Neural cell (in vitro differentiated cells): ENCODE measurements around the gene GAN. TPM values are rescaled to one million over a fixed set of nuclear protein-coding genes. Genes with fewer than 3 reads are reported as not detected.
"Not testable (repeated sequence)": the region's sequence is repeated elsewhere in the genome, so short reads cannot be mapped to it uniquely, and the experiment has no call there.

Source experiments
- H2AFZ ChIP-seq: fragments of 200-600, 300-800 bp; sonication (generic), shearing (Covaris generic); 2 replicates; pipeline ENCODE4 v1.6.0; 2014; ENCODE audit warnings: low read depth, mild to moderate bottlenecking, antibody characterized with exemption, low read length, moderate library complexity
- H3F3A ChIP-seq: fragments of 200-600 bp; shearing (Covaris generic); 2 replicates; pipeline ENCODE4 v1.6.1; 2016; ENCODE audit warnings: mild to moderate bottlenecking, moderate library complexity, mixed read lengths, antibody characterized with exemption, low read length; ENCODE audit not compliant: insufficient read depth, poor library complexity, severe bottlenecking
- H3K27ac ChIP-seq: fragments of 200-600, 300-800 bp; sonication (generic), shearing (Covaris generic); 2 replicates; pipeline ENCODE4 v1.5.1; 2014; ENCODE audit warnings: mild to moderate bottlenecking, low read length, moderate library complexity
- H3K27me3 ChIP-seq: fragments of 300-800, 200-600 bp; sonication (generic), shearing (Covaris generic); 2 replicates; pipeline ENCODE4 v1.6.0; 2014; ENCODE audit warnings: mild to moderate bottlenecking, low read depth, low read length, moderate library complexity; ENCODE audit not compliant: insufficient read depth
- H3K36me3 ChIP-seq: fragments of 300-800, 200-600 bp; sonication (generic), shearing (Covaris generic); 2 replicates; pipeline ENCODE4 v1.5.1; 2014; ENCODE audit warnings: mild to moderate bottlenecking, antibody characterized with exemption, low read length, moderate library complexity; ENCODE audit not compliant: insufficient read depth
- H3K4me2 ChIP-seq: fragments of 300-800, 200-600 bp; sonication (generic), shearing (Covaris generic); 2 replicates; pipeline ENCODE4 v1.6.0; 2014; ENCODE audit warnings: mild to moderate bottlenecking, low read length
- H3K4me3 ChIP-seq: fragments of 300-800, 200-600 bp; sonication (generic), shearing (Covaris generic); 2 replicates; pipeline ENCODE4 v1.5.1; 2014; ENCODE audit warnings: mild to moderate bottlenecking, low read length, moderate library complexity
- H3K79me2 ChIP-seq: fragments of 200-600 bp; shearing (Covaris generic); replicated peaks from 2 replicates; pipeline ENCODE4 v1.6.0; 2014; ENCODE audit warnings: mild to moderate bottlenecking, low read length, moderate library complexity; ENCODE audit not compliant: insufficient read depth
- H3K9ac ChIP-seq: fragments of 300-800, 200-600 bp; sonication (generic), shearing (Covaris generic); 2 replicates; pipeline ENCODE4 v1.6.1; 2016; ENCODE audit warnings: mild to moderate bottlenecking, low read length, mixed read lengths
- H3K9me2 ChIP-seq: fragments of 200-600 bp; shearing (Covaris generic); 2 replicates; pipeline ENCODE4 v1.6.1; 2016; ENCODE audit warnings: mild to moderate bottlenecking, low read length, mixed read lengths; ENCODE audit not compliant: insufficient read depth
- H3K9me3 ChIP-seq: fragments of 200-600, 300-800 bp; sonication (generic), shearing (Covaris generic); 2 replicates; pipeline ENCODE4 v1.6.1; 2016; ENCODE audit warnings: mild to moderate bottlenecking, mixed run types, low read length, moderate library complexity, mixed read lengths
- H4K20me1 ChIP-seq: fragments of 200-600 bp; shearing (Covaris generic); 2 replicates; pipeline ENCODE4 v1.6.1; 2016; ENCODE audit warnings: mild to moderate bottlenecking, mixed run types; ENCODE audit not compliant: insufficient read depth
- CTCF ChIP-seq: fragments of 450-650 bp; IDR thresholded peaks from 2 replicates; pipeline ENCODE4 v1.5.1; 2014; ENCODE audit warnings: antibody characterized with exemption, mild to moderate bottlenecking, moderate library complexity; ENCODE audit not compliant: poor library complexity, severe bottlenecking
- EP300 ChIP-seq: fragments of 450-650 bp; conservative IDR thresholded peaks from 2 replicates; pipeline ENCODE4 v1.6.1; 2014; ENCODE audit warnings: antibody characterized with exemption, mild to moderate bottlenecking, moderate library complexity; ENCODE audit not compliant: poor library complexity, severe bottlenecking
- EZH2 ChIP-seq: fragments of 200-600, 300-800 bp; shearing (Covaris generic), sonication (generic); IDR thresholded peaks from 2 replicates; pipeline ENCODE4 v1.6.1; 2014; ENCODE audit warnings: antibody characterized with exemption, low read length, borderline replicate concordance, mild to moderate bottlenecking; ENCODE audit not compliant: insufficient read depth, poor library complexity, severe bottlenecking
- MXI1 ChIP-seq: fragments of 450-650 bp; conservative IDR thresholded peaks from 2 replicates; pipeline ENCODE4 v1.6.1; 2014; ENCODE audit warnings: antibody characterized with exemption, mild to moderate bottlenecking; ENCODE audit not compliant: poor library complexity, severe bottlenecking
- POLR2AphosphoS5 ChIP-seq: IDR thresholded peaks from 2 replicates; pipeline ENCODE4 v1.6.1; 2012
- RAD21 ChIP-seq: fragments of 450-650 bp; conservative IDR thresholded peaks from 2 replicates; pipeline ENCODE4 v1.6.1; 2014; ENCODE audit warnings: antibody characterized with exemption, mild to moderate bottlenecking, moderate library complexity
- REST ChIP-seq: IDR thresholded peaks from 2 replicates; pipeline ENCODE4 v1.6.1; 2012; ENCODE audit warnings: borderline replicate concordance
- SMC3 ChIP-seq: fragments of 450-650 bp; conservative IDR thresholded peaks from 2 replicates; pipeline ENCODE4 v1.6.1; 2014; ENCODE audit warnings: antibody characterized with exemption, mild to moderate bottlenecking, moderate library complexity; ENCODE audit not compliant: poor library complexity
- TAF1 ChIP-seq: IDR thresholded peaks from 2 replicates; pipeline ENCODE4 v1.6.1; 2012; ENCODE audit warnings: low read depth
- polyA plus RNA-seq: library from polyadenylated mRNA; depleted of rRNA; stranded (reverse); fragments of >200 nt; gene quantifications from 2 replicates; pipeline ENCODE4 v1.2.3, GENCODE V29; 2014

GAN gene
- polyA plus RNA-seq, 1 donor from 2014 or later: 9.1 TPM

GRCh38 chr16:81337097-81337496, 22.3 kb downstream of the GAN start:
- H3K9ac ChIP-seq: no peak overlapping the region
- H3K9me3 ChIP-seq: peaks cover 5% of the 10 kb centered on the region
- H3K79me2 ChIP-seq: no peaks in the 10 kb centered on the region
- no peaks in the 10 kb centered on the region for H3K9me2 ChIP-seq
- no peak overlapping the region for H3K4me3 ChIP-seq
- H3K27me3 ChIP-seq: no peaks in the 10 kb centered on the region
- H3K36me3 ChIP-seq: no peaks in the 10 kb centered on the region
- no peaks in the 10 kb centered on the region for H3F3A ChIP-seq
- H3K27ac ChIP-seq: no peak overlapping the region
- no peak overlapping the region for H2AFZ ChIP-seq
- H3K4me2 ChIP-seq: no peak overlapping the region
- no peaks in the 10 kb centered on the region for H4K20me1 ChIP-seq
- no peak for TF ChIP-seq EP300
- no peak for TF ChIP-seq EZH2
- no peak for TF ChIP-seq SMC3
- TF ChIP-seq RAD21: no peak
- no peak for TF ChIP-seq CTCF
- no peak for TF ChIP-seq TAF1
- TF ChIP-seq REST: no peak
- no peak for TF ChIP-seq MXI1
- no peak for TF ChIP-seq POLR2AphosphoS5

- H3K9ac ChIP-seq, H3K9me2 ChIP-seq, H3K27ac ChIP-seq, H3K4me2 ChIP-seq, H3K79me2 ChIP-seq, H3K36me3 ChIP-seq, H4K20me1 ChIP-seq, H3K9me3 ChIP-seq, H3F3A ChIP-seq, H3K4me3 ChIP-seq, H3K27me3 ChIP-seq, H2AFZ ChIP-seq: not testable (repeated sequence)
These were observed 30.4 kb downstream of the GAN start for GRCh38 chr16:81345172-81345571.

- Histone ChIP-seq H3K79me2 (no peaks in the 10 kb centered on the region), H3K27ac (no peak overlapping the region), H3K36me3 (no peaks in the 10 kb centered on the region), H3K9ac (no peak overlapping the region), H4K20me1 (no peaks in the 10 kb centered on the region), H3K27me3 (no peaks in the 10 kb centered on the region), H3K9me2 (no peaks in the 10 kb centered on the region), H3K4me3 (no peak overlapping the region), H3F3A (no peaks in the 10 kb centered on the region), H3K4me2 (no peak overlapping the region), H2AFZ (no peak overlapping the region), H3K9me3 (peaks cover 9% of the 10 kb centered on the region)
- TF ChIP-seq POLR2AphosphoS5 (no peak), CTCF (no peak), TAF1 (no peak), EZH2 (no peak), MXI1 (no peak), EP300 (no peak), RAD21 (no peak), SMC3 (no peak), REST (no peak)
These were observed 32.7 kb downstream of the GAN start for GRCh38 chr16:81347425-81347824.
